Fibroblast of lung (primary cell): ENCODE data around the gene ACTR2.

Experiments used
- CTCF ChIP-seq, 2 donors: IDR thresholded peaks in 1 of 2; conservative IDR thresholded peaks in 1 of 2; 1 replicate in 1 of 2; 2 replicates in 1 of 2; pipeline ENCODE4 v1.5.1; 2011 to 2012; ENCODE audit warnings: low read length in 2 of 2, control low read depth in 1 of 2, inconsistent platforms in 1 of 2, low read depth in 1 of 2, mild to moderate bottlenecking in 1 of 2
- EZH2 ChIP-seq: IDR thresholded peaks from 2 replicates; pipeline ENCODE4 v1.5.1; 2012; ENCODE audit warnings: low read length, control low read depth, mild to moderate bottlenecking; ENCODE audit errors: missing control alignments

- TF ChIP-seq CTCF (conservative IDR thresholded peaks at IDR 0.05 in 1 of 2, IDR thresholded peaks at IDR 0.05 in 1 of 2; ENCODE audit: low read depth in 1 of 2, low read length in 2 of 2) (no peak), EZH2 (no peak)
Measured at GRCh38 chr2:65313126-65313953, 85.7 kb downstream of the ACTR2 start.
